ENCODE results near the gene APP.

GRCh38 chr21:25907573-25908275 lies 262.8 kb downstream of the APP start:
- TF ChIP-seq ZNF416 (tag by site-specific recombination; IDR thresholded peaks at IDR 0.05): no peak
- no peak for TF ChIP-seq CTCF (tag by site-specific recombination; IDR thresholded peaks at IDR 0.05)
- TF ChIP-seq ZNF10 (tag by site-specific recombination; IDR thresholded peaks at IDR 0.05): no peak
- no peak for TF ChIP-seq SALL2 (tag by site-specific recombination; IDR thresholded peaks at IDR 0.05; ENCODE audit: borderline replicate concordance)
- TF ChIP-seq ZFP69B (tag by site-specific recombination; IDR thresholded peaks at IDR 0.05): no peak
- TF ChIP-seq ZNF48 (tag by site-specific recombination; IDR thresholded peaks at IDR 0.05): no peak
- no peak for TF ChIP-seq ZNF398 (tag by site-specific recombination; IDR thresholded peaks at IDR 0.05)
- no peak for TF ChIP-seq ZNF561 (tag by site-specific recombination; IDR thresholded peaks at IDR 0.05; ENCODE audit: borderline replicate concordance)

Measured in HEK293 (cell line).